Mesenchymal stem cell (in vitro differentiated cells and primary cell): ENCODE measurements around the gene AFDN.
A peak's percentile ranks its signal among the peaks of the same experiment; 100 is the strongest.

ENCODE experiments used
- DNase-seq: peaks from one replicate; pipeline ENCODE4 v3.0.0-alpha.2; 2013
- H2AFZ ChIP-seq: one replicate; pipeline ENCODE4 v1.6.1; 2013; ENCODE audit warnings: low read depth, mild to moderate bottlenecking, control low read depth, inconsistent platforms, low read length, moderate library complexity
- H2AK5ac ChIP-seq: 2 replicates; pipeline ENCODE4 v1.6.1; 2013; ENCODE audit warnings: low read length, moderate library complexity, mild to moderate bottlenecking, inconsistent platforms; ENCODE audit not compliant: severe bottlenecking
- H2BK120ac ChIP-seq: one replicate; pipeline ENCODE4 v1.6.1; 2013; ENCODE audit warnings: low read depth, mild to moderate bottlenecking, inconsistent platforms, low read length, moderate library complexity
- H2BK12ac ChIP-seq, 2 experiments: one replicate each; pipeline ENCODE4 v1.6.1; 2013; ENCODE audit warnings: inconsistent platforms in 2 of 2, low read length in 2 of 2, mild to moderate bottlenecking in 2 of 2, moderate library complexity in 2 of 2, control low read depth in 1 of 2
- H2BK15ac ChIP-seq: one replicate; pipeline ENCODE4 v1.6.1; 2013; ENCODE audit warnings: mild to moderate bottlenecking, low read depth, inconsistent platforms; ENCODE audit not compliant: poor library complexity, severe bottlenecking
- H2BK5ac ChIP-seq: 2 replicates; pipeline ENCODE4 v1.6.1; 2013; ENCODE audit warnings: low read depth, mild to moderate bottlenecking, low read length, control low read depth, inconsistent platforms; ENCODE audit not compliant: poor library complexity, severe bottlenecking
- H3K14ac ChIP-seq, 2 experiments: one replicate each; pipeline ENCODE4 v1.6.1; 2013; ENCODE audit warnings: inconsistent platforms in 2 of 2, low read length in 2 of 2, control low read depth in 1 of 2, mild to moderate bottlenecking in 1 of 2, moderate library complexity in 1 of 2
- H3K18ac ChIP-seq, 2 experiments: one replicate each; pipeline ENCODE4 v1.6.1; 2013; ENCODE audit warnings: inconsistent platforms in 2 of 2, low read length in 2 of 2, control low read depth in 1 of 2, low read depth in 1 of 2, mild to moderate bottlenecking in 1 of 2
- H3K23ac ChIP-seq, 2 experiments: one replicate each; pipeline ENCODE4 v1.6.1; 2013; ENCODE audit warnings: inconsistent platforms in 2 of 2, low read length in 2 of 2, mild to moderate bottlenecking in 2 of 2, moderate library complexity in 2 of 2, control low read depth in 1 of 2
- H3K27ac ChIP-seq: 2 replicates; pipeline ENCODE4 v1.5.1; 2013; ENCODE audit warnings: mild to moderate bottlenecking, moderate library complexity, low read length, control low read depth, inconsistent platforms; ENCODE audit not compliant: poor library complexity, severe bottlenecking
- H3K27me3 ChIP-seq, 2 experiments: 2 replicates each; pipeline versions ENCODE4 v1.6.1 to v1.7.0; 2013; ENCODE audit warnings: low read length in 2 of 2, mild to moderate bottlenecking in 2 of 2, moderate library complexity in 2 of 2, control low read depth in 1 of 2, inconsistent platforms in 1 of 2; ENCODE audit not compliant: control insufficient read depth in 1 of 2, insufficient read depth in 1 of 2
- H3K36me3 ChIP-seq, 2 experiments: 2 replicates each; pipeline versions ENCODE4 v1.6.1 to v1.7.0; 2013; ENCODE audit warnings: low read length in 2 of 2, control low read depth in 1 of 2, inconsistent platforms in 1 of 2, low read depth in 1 of 2, mild to moderate bottlenecking in 1 of 2; ENCODE audit not compliant: insufficient read depth in 2 of 2, control insufficient read depth in 1 of 2
- H3K4ac ChIP-seq, 2 experiments: one replicate each; pipeline ENCODE4 v1.6.1; 2013; ENCODE audit warnings: inconsistent platforms in 2 of 2, low read length in 2 of 2, mild to moderate bottlenecking in 2 of 2, moderate library complexity in 2 of 2, control low read depth in 1 of 2, low read depth in 1 of 2
- H3K4me1 ChIP-seq: 2 replicates; pipeline ENCODE4 v1.6.1; 2013; ENCODE audit warnings: low read depth, low read length, control low read depth; ENCODE audit not compliant: control insufficient read depth, insufficient read depth
- H3K4me2 ChIP-seq: 2 replicates; pipeline ENCODE4 v1.6.1; 2013; ENCODE audit warnings: low read length, mild to moderate bottlenecking, inconsistent platforms; ENCODE audit not compliant: poor library complexity, severe bottlenecking
- H3K4me3 ChIP-seq, 2 experiments: 2 replicates each; pipeline versions ENCODE4 v1.5.1 to v1.7.0; 2013; ENCODE audit warnings: low read length in 2 of 2, mild to moderate bottlenecking in 2 of 2, control low read depth in 1 of 2, low read depth in 1 of 2; ENCODE audit not compliant: insufficient read depth in 1 of 2
- H3K79me1 ChIP-seq: replicated peaks from 2 replicates; pipeline ENCODE4 v1.6.1; 2013; ENCODE audit warnings: mild to moderate bottlenecking, control low read depth, low read length, inconsistent platforms; ENCODE audit not compliant: poor library complexity, severe bottlenecking
- H3K9ac ChIP-seq: 2 replicates; pipeline ENCODE4 v1.7.0; 2013; ENCODE audit warnings: mild to moderate bottlenecking, low read length, moderate library complexity
- H3K9me3 ChIP-seq: 2 replicates; pipeline ENCODE4 v1.7.0; 2013; ENCODE audit warnings: mild to moderate bottlenecking, low read length; ENCODE audit not compliant: control insufficient read depth
- H4K8ac ChIP-seq: one replicate; pipeline ENCODE4 v1.6.1; 2013; ENCODE audit warnings: inconsistent platforms, mild to moderate bottlenecking, low read length, moderate library complexity
- H4K91ac ChIP-seq: one replicate; pipeline ENCODE4 v1.6.1; 2013; ENCODE audit warnings: mild to moderate bottlenecking, low read length, inconsistent platforms
- WGBS: methylation state at CpG from one replicate; pipeline ENCODE4 v1.1.7; 2013; ENCODE audit warnings: mixed read lengths; 5-methylcytosine and 5-hydroxymethylcytosine counted together

AFDN gene

DNA sequence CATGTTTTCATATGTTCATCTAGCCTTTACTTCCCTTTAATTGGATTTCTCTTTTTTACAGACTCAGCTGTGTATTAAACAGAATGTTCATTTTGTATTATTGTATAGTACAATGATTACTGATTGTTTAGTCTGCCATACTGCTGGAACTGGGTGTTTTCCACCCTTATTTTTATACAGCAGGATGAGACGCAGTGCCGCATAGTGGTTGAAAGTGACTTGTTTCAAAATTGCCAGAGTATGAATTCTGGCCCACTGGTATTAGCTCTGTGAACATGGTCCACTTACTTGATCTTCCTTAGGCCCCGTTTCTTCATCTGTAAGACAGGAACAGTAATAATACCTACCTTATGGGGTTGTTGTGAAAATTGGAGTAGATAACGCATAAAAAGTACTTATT is 22.1 kb downstream of the AFDN start:
- H3K9ac ChIP-seq: no peak overlapping the region
- no peak overlapping the region for H4K8ac ChIP-seq
- H3K79me1 ChIP-seq: no peaks in the 10 kb centered on the region
- no peak overlapping the region for H3K4me3 ChIP-seq
- H4K91ac ChIP-seq: no peak overlapping the region
- H2AK5ac ChIP-seq: no peak overlapping the region
- 100% methylated on average over 3 of the region's 4 CpGs for WGBS
- no peak overlapping the region for H2BK120ac ChIP-seq
- no peak overlapping the region for H3K4me2 ChIP-seq
- H3K18ac ChIP-seq: no peak overlapping the region
- no peak overlapping the region for H3K4ac ChIP-seq
- H3K36me3 ChIP-seq: no peaks in the 10 kb centered on the region
- H3K27ac ChIP-seq: no peak overlapping the region
- H2BK5ac ChIP-seq: no peak overlapping the region
- H3K23ac ChIP-seq: no peak overlapping the region
- no peak overlapping the region for H2BK12ac ChIP-seq
- no peaks in the 10 kb centered on the region for H3K9me3 ChIP-seq
- H3K27me3 ChIP-seq: no peaks in the 10 kb centered on the region
- no peak for DNase-seq
- H2AFZ ChIP-seq: no peak overlapping the region
- no peak overlapping the region for H3K14ac ChIP-seq
- no peak overlapping the region for H2BK15ac ChIP-seq
- H3K4me1 ChIP-seq: peaks cover 2% of the 10 kb centered on the region

DNA sequence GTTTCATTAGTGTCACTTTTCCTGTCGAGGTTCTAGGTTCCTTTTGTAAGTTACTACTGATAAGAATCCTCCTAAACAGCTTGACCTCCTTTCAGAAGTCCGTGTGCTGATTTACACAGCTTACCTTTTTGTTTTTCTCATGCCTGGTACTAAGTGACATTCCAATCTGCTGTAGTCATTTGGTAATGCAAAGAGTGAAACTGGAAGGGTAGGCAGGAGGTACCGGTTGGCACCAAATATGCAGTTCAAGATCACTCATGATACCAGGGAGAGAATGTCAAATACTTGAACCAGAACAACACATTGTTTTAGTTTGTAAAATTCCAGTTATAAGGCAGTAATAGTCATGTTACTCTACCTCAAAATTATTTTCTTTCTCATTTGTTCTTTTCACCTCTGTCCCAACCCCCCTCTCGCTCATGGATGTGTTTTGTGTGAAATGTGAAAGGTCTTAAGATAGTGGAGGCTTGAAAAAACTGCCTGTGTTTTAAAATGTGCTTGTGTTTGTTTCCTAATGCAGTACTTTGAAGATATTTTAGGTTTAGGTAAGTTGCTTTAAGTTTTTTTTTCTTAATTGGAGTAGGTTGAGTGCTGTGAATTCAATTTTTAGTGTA is 23.2 kb downstream of the AFDN start:
- no peak overlapping the region for H2BK5ac ChIP-seq
- no peak overlapping the region for H2BK12ac ChIP-seq
- H3K4me2 ChIP-seq: peak overlapping the region; percentile 27
- H3K27me3 ChIP-seq: no peaks in the 10 kb centered on the region
- no peak overlapping the region for H4K91ac ChIP-seq
- H3K27ac ChIP-seq: peak overlapping the region; percentile 80
- H3K79me1 ChIP-seq: no peaks in the 10 kb centered on the region
- H3K18ac ChIP-seq: no peak overlapping the region
- H3K9me3 ChIP-seq: no peaks in the 10 kb centered on the region
- H2AFZ ChIP-seq: no peak overlapping the region
- no peak overlapping the region for H2AK5ac ChIP-seq
- peak overlapping the region in 1 of 2 experiments; percentile 37 for H3K4ac ChIP-seq
- no peak overlapping the region for H4K8ac ChIP-seq
- no peak overlapping the region for H2BK15ac ChIP-seq
- no peak overlapping the region for H3K9ac ChIP-seq
- H3K23ac ChIP-seq: no peak overlapping the region
- no peak overlapping the region for H2BK120ac ChIP-seq
- H3K4me1 ChIP-seq: peaks cover 2% of the 10 kb centered on the region
- peak; percentile 52 for DNase-seq
- no peak overlapping the region for H3K4me3 ChIP-seq
- WGBS: 8% methylated on average over 1 of the region's 4 CpGs
- no peak overlapping the region for H3K14ac ChIP-seq
- H3K36me3 ChIP-seq: no peaks in the 10 kb centered on the region

DNA sequence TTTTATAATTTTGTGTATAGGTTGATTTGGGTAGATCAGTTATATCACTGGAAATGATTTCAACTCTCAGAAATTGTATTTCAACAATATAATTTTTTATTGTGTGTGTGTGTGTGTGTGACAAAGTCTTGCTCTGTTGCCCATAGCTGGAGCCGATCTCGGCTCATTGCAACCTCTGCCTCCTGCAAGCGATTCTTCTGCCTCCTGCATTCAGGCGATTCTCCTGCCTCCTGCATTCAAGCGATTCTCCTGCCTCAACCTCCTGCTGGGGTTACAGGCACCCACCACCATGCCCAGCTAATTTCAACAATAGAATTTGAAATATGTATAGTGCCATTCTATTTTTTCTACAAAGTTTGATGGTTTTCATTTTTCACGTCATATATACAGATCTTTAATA is 24.1 kb downstream of the AFDN start:
- H4K91ac ChIP-seq: no peak overlapping the region
- no peak overlapping the region for H3K4me3 ChIP-seq
- DNase-seq: no peak
- no peak overlapping the region for H3K14ac ChIP-seq
- peak overlapping the region in 1 of 2 experiments; percentile 70 for H3K18ac ChIP-seq
- H2BK120ac ChIP-seq: no peak overlapping the region
- H3K79me1 ChIP-seq: no peaks in the 10 kb centered on the region
- H2AFZ ChIP-seq: no peak overlapping the region
- no peak overlapping the region for H4K8ac ChIP-seq
- no peaks in the 10 kb centered on the region for H3K9me3 ChIP-seq
- H3K27ac ChIP-seq: peak overlapping the region; percentile 3
- peak overlapping the region; percentile 29 for H2AK5ac ChIP-seq
- H3K36me3 ChIP-seq: no peaks in the 10 kb centered on the region
- H3K4me2 ChIP-seq: no peak overlapping the region
- H3K23ac ChIP-seq: no peak overlapping the region
- H2BK5ac ChIP-seq: no peak overlapping the region
- H3K27me3 ChIP-seq: no peaks in the 10 kb centered on the region
- H2BK12ac ChIP-seq: peak overlapping the region in 1 of 2 experiments; percentile 90
- peak overlapping the region in 1 of 2 experiments; percentile 51 for H3K4ac ChIP-seq
- H3K4me1 ChIP-seq: peaks cover 2% of the 10 kb centered on the region
- H3K9ac ChIP-seq: no peak overlapping the region
- no peak overlapping the region for H2BK15ac ChIP-seq
- WGBS: 50% methylated on average over 2 of the region's 6 CpGs

DNA sequence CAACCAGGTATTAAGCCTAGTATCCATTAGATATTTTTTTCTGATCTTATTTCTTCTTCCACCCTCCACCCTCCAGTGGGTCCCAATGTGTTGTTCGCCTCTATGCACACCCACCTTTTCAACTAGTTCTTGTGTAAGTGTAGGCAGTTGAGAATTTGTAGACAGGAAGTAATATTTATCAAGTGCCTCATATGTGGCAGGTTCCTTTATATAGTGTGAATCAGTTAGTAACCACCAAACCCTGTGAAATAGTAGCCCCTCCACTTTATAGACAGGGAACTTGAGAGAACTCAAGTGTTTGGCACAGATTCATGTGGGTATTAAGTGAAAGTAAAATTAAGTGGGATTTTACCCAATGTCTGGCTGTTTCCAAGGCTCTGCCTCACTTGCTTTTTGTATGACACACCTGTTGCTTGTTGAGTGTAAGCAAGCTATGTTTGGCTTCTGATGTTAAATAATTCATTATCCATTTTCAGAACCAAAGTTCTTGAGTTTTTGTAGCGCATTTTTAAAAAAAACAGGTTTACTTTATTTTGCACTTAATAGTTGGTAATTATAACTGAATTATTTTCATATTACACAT is 24.8 kb downstream of the AFDN start:
- no peaks in the 10 kb centered on the region for H3K9me3 ChIP-seq
- H3K18ac ChIP-seq: no peak overlapping the region
- no peak overlapping the region for H2AFZ ChIP-seq
- H3K27me3 ChIP-seq: no peaks in the 10 kb centered on the region
- no peak overlapping the region for H3K4me2 ChIP-seq
- H3K79me1 ChIP-seq: no peaks in the 10 kb centered on the region
- H3K27ac ChIP-seq: no peak overlapping the region
- H4K91ac ChIP-seq: no peak overlapping the region
- H3K4me3 ChIP-seq: no peak overlapping the region
- no peak overlapping the region for H3K23ac ChIP-seq
- H2AK5ac ChIP-seq: no peak overlapping the region
- H3K4me1 ChIP-seq: peaks cover 2% of the 10 kb centered on the region
- H2BK120ac ChIP-seq: no peak overlapping the region
- H3K14ac ChIP-seq: no peak overlapping the region
- H3K36me3 ChIP-seq: no peaks in the 10 kb centered on the region
- H3K4ac ChIP-seq: no peak overlapping the region
- H2BK5ac ChIP-seq: no peak overlapping the region
- H3K9ac ChIP-seq: no peak overlapping the region
- no peak overlapping the region for H4K8ac ChIP-seq
- peak; percentile 47 for DNase-seq
- H2BK15ac ChIP-seq: no peak overlapping the region
- no CpG with 5 or more reads among the region's 2 CpGs for WGBS
- H2BK12ac ChIP-seq: no peak overlapping the region
